ENCODE results near the gene ABHD15.
A peak's percentile ranks its signal among the peaks of the same experiment; 100 is the strongest.
"Not testable (repeated sequence)": the region's sequence is repeated elsewhere in the genome, so short reads cannot be mapped to it uniquely, and the experiment has no call there.

The ABHD15 gene

DNA sequence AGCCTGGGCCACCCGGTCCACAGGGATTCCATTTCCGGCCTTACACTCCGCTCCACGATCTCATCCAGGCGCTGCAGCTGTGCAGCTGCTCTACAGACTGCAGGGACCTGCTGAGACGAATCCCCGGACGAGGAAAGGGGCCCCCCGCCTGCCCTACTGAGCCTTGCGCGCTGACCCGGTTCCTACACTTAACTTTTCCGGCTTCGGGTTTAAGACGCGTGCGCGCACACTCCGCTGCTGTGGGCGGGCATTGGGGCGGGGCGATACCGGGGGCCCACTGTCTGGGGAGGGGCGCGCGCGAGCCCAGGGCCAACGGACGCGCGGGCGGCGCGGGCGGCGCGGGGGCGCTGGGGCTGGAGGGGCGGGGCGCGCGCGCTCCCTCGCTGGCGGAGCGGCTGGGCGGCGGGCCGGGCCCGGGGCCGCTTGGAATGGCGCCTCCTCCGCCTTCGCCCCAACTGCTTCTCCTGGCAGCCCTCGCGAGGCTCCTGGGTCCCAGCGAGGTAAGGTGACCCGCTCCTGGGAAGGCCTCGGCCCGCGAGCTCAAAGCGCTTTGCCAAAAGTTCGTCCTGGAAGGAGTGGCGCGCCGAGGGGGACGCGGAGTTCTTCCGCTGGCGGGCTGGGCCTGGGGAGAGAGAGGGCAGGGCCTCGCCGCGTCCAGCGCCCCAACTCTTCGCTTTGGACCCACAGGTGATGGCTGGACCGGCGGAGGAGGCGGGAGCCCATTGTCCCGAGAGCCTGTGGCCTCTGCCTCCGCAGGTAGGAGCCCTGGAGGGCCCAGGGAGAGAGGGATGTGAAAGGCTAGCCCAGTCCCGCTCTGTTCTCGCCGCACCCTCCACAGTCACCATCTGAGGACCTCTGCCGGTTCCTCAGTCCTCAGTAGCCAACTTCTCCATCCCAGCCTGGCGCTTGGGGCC, 1.8 kb upstream of the ABHD15 start, which contains the start of gene TP53I13:
Gene TP53I13, plus strand, starts transcription at position 371 of the 914 bp plus-strand sequence. Its CDS starts 58 bp downstream, at position 429.
- DNase-seq (ENCODE audit: low read depth), result peak; percentile 48

DNA sequence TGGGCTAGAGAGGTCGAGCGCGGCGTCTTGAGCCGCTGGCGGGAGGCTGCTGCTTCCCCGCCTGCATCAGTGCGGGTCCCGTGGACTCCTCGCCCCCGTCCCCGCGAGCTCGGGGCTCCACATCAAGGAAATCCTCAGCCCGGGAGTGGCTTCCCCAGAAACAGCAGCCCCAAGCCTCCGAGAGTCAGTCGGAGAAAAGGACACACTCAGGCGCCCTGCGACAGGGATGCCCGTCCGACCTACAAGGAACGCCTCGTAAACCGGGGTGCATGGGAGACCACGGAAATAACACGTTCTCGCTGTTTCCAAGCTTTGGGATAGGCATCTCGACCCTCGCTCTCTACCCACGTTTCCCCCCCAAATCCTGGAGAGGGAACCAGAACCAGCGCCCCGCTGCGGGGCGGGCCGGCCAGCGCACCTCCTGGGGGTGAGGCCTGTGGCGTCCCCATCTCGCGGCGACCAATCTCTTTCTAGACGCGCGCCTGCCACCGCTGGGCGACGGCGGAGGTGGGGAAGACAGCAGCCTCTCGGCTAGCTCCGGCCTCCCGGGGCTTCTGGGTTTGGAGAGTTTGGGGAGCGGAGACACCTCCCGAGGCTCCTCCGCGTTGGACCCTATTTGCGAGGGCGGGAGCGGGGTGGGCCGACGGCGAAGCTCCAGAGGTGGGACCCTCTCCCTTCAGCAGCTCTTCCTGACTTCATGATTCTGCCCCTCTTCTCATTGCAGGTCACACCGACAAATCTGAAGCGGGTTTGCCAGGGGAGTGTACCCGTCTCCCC, 905 bp upstream of the ABHD15 start:
- DNase-seq (ENCODE audit: low read depth), result no peak

DNA sequence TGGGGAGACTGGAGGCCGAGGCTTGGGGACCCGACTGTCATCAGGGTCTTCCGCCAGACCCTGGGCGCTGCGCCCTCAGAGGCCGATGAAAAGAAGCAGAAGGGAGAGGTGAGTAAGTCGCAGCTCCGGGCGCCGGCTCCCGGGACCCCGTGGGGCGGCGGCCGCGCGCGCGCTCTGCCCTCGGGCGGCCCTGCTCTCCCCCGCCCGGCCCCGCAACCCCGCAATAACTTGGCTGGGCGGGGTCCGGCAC, 392 bp upstream of the ABHD15 start:
- no peak for DNase-seq (ENCODE audit: low read depth)

DNA sequence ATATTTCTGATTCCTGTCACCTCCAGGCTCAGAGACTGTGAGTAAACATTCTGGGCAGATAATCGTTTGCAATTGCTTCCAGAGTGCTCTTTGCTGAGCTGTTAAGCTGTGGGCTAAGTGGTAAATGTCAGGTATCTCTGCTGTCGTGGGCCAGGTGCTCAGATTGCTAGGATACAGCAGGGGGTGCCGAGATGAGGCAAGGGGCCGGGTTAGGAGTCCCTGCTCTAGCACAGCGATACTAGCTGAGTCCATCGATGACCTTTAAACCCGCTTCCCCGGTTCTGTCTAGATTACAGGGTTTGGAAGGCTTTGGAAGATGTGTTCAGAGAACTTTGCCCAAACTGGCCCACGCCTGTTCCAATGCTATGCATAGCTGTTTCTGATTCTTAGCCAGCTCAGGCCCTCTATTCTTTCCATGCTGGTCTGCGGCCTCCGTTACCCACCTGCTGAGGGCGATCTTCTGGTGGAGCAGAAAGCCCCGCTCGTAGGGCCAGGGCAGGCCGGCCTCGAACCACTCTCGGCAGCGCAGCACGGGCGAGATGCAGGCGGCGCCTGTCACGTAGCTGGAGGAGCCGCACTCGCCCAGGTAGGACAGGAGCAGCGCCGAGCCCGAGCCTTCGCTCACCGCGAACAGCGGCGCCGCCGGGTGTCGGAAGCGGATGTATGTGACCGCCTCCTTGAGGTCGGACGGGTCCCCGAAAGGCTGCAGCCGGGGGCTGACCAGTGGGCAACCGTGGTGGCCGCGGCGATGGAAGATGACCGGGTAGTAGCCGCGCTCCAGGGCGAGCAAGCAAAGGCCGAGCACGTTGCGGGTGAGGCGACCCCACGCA, 979 bp downstream of the ABHD15 start:
- DNase-seq (ENCODE audit: low read depth), result no peak

DNA sequence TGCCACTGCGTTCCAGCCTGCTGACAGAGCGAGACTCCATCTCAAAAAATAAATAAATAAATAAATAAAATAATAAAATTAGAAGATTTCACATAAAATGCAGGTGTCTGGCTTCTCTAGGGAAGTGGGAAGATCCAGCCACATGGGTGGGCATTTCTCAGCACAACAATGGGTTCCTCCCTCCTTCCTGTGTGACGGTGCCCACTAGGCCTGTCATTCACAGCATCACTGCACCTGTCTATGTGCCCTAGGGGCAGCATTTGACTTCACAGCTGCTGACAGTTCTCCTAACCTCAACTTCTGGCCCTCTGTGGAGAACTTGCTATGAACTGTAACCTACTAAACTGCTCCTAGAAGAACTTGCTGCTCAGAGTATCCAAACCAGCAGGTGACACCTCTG, 3.0 kb downstream of the ABHD15 start:
- no peak for DNase-seq (ENCODE audit: low read depth)

DNA sequence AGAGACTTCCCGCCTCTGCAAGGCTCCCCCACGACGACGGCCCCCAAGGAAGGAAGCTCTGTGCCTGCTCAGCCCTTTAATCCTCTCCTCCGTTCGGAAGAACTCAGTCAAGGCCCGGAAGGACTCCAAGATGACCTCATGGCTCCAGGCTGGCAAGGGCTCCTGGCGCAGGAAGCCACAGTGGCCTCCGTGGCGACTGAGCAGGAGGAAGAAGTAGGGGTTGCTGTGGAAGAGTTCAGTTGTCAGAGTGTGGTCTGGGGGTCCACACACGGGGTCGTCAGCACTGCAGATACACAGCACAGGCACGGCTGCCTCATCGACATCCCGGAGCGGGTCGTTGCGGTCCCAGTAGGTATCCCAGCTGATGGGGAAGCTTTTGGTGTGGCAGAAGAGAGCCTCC, 4.2 kb downstream of the ABHD15 start:
- DNase-seq (ENCODE audit: low read depth), result no peak

DNA sequence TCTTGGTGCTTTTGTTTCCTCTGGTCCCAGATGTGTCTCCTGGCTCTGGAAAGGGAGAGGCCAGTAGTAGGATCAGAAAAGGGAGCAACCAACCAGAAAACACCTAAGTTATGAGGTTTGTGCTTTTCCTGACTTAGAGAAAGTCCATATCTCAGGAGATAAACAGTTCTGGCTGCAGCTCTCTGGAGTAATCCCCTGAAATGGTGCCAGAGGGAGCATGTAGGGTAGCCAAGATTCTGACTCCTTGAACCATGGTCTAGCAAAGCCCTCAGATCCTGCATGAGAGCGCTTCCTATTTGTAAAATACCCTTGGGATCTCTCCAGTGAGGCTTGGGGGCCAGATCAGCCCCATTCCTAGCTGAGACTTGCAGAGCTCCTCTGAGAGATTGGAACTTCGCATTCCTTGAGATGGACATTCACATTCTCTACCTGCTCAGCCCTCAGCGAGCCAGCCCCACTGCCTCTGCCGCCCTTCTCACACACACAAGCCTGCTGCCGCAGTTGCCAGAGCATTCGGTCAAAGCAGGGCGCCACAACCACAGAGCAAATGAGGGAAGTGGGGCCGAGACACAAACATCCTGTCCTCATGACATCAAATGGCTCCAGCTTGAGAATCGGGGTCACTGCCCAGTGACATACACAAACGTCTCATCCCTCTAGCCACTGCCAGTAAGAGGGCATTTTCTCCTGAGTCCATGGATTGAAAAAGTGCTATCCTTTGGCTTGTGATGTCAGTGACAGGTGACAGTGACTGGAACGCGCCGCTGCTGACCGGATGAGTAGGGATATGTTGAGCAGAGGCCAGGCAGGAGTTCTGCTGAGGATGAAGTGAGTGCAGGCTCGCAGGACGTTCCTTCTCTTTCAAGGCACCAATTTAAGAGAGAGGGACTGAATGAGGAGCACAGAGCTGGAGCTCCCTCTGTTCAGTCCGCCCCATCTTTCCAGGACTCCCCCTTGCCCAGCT, 5.0 kb downstream of the ABHD15 start:
- no peak for DNase-seq (ENCODE audit: low read depth)

DNA sequence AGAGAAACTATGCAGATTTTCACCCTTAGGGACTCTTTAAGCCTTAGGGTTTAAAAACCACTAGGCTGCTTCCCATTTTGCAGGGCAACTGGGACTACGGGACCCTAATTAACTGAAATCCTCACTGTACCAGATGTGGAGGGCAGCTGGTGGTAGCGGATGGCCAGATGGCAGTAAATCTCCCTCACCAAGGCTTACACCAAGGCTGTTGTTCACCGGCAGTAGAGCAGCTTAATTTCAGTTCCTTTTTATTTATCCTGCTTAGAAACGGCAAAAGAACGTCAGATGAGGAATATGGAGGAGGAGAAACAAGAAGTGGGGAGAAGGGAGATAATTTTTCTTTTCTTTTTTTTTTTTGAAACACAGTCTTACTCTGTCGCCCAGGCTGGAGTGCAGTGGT, 6.5 kb downstream of the ABHD15 start:
- DNase-seq (ENCODE audit: low read depth), result no peak

DNA sequence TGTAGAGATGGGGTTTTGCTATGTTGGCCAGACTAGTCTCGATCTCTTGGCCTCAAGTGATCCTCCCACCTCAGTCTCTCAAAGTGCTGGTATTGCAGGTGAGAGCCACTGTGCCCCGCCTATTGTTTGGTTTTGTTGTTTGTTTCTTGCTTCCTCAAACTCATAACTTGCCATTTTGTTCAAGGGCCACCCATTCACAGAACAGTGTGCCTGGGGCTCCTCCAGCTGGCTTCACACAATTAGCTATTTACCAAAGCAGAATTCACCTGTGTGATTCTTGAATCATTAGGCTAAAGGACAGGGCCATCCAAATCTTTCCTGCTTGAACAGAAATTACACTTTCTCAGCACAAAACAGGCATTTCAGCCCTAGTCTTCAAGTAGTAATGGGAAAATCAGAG, 7.2 kb downstream of the ABHD15 start:
- DNase-seq (ENCODE audit: low read depth), result no peak

DNA sequence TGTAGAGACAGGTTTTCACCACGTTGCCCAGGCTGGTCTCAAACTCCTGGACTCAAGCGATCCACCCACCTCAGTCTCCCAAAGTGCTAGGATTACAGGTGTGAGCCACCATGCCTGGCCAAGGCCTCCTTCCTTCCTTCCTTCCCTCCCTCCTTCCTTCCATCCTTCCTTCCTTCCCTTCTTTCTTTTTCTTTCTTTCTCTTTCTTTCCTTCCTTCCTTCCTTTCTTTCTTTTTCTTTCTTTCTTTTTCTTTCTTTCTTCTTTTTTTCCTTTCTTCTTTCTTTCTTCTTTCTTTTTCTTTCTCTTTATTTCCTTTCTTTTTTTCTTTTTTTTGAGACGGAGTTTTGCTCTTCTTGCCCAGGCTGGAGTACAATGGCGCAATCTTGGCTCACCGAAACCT, 8.7 kb downstream of the ABHD15 start:
- DNase-seq (ENCODE audit: low read depth), result not testable (repeated sequence)

DNA sequence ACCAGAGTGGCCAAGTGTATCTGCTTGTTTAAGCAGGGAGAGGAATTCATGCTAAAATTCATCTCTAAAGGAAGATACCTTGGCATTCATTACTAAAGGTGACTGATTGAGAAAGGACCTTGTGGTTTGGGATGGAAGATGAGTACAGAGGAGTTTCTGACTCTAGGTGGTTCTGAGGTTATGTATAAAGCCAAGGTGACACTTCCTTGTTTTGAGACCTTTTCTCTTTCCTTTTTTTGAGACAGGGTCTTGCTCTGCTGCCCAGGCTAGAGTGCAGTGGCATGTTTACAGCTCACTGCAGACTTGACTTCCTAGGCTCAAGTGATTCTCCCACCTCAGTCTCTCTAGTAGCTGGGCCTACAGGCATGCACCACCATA, 9.1 kb downstream of the ABHD15 start:
- no peak for DNase-seq (ENCODE audit: low read depth)

DNA sequence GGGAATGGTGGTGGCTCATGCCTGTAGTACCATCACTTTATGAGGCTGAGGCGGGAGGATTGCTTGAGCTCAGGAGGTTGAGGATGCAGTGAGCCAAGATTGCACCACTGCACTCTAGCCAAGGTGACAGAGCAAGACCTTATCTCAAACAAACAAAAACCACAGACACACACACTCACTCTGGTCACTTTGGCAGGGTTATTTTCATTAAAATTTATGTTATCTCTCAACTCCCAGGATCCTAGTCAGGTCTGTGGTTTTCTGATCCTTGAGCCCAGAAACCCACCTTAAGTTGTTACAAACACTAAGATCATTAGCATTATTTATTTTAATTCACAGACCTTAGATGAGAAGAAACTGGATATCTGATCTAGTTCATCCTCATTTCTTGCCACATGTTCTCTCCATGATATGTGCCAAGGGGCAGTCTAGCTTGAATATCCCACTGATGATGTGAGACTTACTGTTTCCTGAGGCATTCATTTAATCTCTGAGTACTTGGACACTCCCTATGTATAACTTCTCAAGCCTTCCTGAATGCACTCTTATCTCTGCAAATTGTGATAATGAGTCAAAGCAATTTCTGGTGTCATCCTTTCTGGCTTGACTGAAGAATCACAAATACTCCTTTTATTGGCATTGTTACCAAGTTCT, 9.6 kb downstream of the ABHD15 start:
- peak; percentile 16 for DNase-seq (ENCODE audit: low read depth)

DNA sequence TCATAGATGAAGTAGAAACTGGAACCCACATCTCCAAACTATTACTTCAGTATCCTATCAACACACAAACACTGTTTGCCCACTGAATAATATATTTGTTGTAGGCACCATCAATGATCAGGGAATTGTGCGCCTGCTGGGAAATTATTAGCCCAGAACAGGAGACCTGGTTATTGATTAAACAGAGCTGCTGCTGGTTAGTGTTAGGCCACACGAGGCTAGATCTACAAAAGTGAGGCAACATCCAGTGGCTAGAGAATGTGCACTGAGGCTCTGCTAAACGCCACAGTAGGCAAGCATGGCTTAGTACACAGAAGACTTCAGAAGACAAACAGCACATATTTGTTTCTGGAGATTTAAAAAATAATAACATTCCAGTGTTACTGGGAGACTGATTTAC, 11.0 kb downstream of the ABHD15 start:
- no peak for DNase-seq (ENCODE audit: low read depth)

DNA sequence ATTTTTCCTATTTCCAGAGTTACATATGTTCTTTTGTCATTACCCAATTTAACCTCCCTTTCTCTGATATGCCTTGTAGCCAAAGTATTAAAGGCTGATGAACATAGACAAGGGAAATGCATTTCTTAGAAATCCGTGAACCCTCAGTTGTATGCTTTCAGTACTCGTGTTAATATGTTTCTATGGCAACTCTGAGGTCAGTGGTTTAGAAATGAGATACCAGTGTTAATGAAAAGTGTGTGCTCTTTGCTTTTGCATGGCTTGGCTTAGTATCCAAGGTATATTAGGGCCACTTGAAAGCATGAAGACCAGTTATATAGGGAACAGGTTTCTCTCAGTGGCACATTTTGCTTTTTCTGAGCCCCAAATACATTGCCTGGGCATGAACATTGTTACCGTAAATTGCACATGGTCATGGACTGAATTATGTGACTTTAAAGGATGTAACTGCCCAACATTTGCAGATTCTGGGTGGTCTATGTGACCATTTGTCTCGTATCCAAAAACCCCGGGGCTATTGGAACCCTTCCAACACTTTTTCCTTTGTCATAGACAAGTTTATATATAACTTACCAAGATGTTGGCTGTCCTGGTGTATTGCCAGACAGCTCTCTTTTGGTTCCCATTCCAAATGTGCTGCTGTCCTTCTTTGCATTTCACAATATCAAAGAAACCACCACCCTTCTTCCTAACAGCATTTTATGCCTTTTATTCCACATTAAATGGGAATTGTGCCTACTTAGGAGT, 17.5 kb downstream of the ABHD15 start:
- peak; percentile 8 for DNase-seq (ENCODE audit: low read depth)

DNA sequence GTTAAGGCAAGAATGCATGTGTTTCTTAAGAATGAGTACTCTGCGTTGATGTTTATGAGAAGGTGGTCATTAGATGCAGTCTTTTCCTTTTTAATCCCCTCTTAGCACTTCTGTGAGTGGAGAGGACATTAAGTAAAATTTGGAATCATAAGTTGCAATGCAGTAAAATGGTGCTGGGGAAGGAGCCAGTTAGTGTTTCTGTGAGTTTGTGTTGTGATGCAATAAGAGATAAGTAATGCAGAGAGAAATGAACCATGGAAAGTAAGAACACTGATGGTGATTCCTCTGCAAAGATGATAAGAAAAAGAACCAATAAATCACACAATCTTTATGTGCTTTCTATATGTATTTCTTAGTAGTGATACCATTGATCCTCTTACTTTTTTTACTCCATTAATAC, 20.0 kb downstream of the ABHD15 start:
- no peak for DNase-seq (ENCODE audit: low read depth)

DNA sequence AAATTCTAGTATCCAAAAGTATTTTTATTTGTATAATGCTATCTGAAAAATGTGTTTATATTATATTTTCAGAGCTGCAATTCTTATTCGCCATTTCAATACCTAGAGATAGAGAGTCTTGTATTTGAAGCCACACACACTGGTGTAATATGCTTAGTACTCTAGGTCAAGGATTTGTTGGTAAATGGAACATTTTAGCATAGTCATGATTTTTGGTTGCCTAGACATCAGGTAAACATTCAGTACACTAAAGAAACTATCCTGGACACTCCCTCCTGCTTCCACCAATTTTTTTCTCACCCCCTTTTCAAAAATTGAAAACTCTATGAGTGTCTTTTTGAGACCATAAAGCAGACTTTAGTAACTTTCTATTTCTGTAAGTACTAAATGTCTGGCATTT, 20.8 kb downstream of the ABHD15 start:
- no peak for DNase-seq (ENCODE audit: low read depth)

DNA sequence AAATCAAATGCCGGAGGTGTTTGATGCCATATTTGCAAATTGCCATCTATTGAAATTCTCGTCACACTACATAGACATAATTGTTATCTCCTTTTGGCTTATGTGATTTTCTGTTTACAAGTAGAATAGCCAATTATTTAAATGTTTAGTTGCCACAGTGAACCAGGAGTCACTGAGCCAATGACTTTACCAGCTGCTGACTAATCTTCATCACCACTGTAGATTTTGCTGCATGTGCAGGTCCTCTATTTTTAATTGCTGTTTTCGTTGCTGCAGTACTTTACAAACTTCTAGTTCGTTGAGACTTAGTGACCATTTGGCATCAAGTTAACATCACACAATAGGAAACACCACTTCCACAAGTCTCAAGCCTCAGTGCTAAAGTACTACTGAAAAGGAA, 22.8 kb downstream of the ABHD15 start:
- DNase-seq (ENCODE audit: low read depth), result no peak

DNA sequence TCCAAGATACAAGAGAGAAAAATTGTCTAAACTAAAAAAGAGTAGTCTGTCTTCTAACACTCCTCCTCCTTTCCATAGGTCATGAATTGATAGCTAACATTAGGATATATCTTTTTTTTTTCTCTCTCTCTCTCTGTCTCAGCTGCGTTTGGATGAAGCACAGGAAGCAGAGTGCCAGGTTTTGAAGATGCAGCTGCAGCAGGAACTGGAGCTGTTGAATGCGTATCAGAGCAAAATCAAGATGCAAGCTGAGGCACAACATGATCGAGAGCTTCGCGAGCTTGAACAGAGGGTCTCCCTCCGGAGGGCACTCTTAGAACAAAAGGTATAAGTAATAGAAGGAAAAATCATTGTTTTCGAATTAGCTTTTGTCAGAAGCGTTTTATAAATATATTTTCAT, 32.9 kb downstream of the ABHD15 start:
- no peak for DNase-seq (ENCODE audit: low read depth)

DNA sequence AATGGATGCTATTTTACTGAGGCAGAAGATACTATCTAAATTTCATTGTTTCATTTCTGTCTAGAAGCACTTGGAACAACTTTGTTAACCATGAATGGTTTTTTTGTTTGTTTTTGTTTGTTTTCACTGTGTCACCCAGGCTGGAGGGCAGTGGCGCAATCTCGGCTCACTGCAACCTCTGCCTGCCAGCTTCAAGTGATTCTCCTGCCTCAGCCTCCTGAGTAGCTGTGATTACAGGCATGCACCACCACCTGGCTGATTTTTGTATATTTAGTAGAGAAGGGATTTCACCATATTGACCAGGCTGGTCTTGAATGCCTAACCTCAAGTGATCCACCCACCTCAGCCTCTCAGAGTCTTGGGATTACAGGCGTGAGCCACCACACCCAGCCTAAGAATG, 40.5 kb downstream of the ABHD15 start:
- DNase-seq (ENCODE audit: low read depth), result no peak

DNA sequence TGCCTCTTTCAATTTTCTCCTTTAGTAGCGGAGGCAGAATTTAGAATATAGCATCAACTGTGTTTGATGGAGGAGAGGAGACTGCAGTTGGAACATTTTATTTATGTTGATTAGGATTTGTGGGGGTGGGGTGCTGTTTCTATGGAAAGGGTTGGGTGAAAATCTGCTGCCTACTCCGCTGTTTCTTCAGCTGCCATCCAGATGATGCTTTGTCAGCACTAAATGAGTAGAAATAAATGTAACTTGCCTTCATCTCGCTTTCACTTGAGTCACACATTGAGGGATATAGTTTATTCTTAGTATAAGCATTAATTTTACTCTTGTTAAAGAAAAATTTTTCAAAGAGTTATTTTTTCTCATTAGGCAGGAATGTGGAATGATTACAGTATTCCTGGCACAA, 42.1 kb downstream of the ABHD15 start:
- DNase-seq (ENCODE audit: low read depth), result no peak

Measured in GM04504 (cell line).